Epithelial cell of proximal tubule (primary cell): Measurements from ENCODE around the gene ANKRD66. TPM values are rescaled to one million over a fixed set of nuclear protein-coding genes. Genes with fewer than 3 reads are reported as not detected.
"Not testable (repeated sequence)": the region's sequence is repeated elsewhere in the genome, so short reads cannot be mapped to it uniquely, and the experiment has no call there.

Experiments
- DNase-seq: peaks from one replicate; pipeline ENCODE4 v3.0.0-alpha.2; 2011; ENCODE audit warnings: low read depth
- H3K4me3 ChIP-seq: 2 replicates; pipeline ENCODE4 v1.5.1; 2011; ENCODE audit warnings: low read depth, mild to moderate bottlenecking, low read length
- CTCF ChIP-seq: conservative IDR thresholded peaks from 2 replicates; pipeline ENCODE4 v1.5.1; 2012; ENCODE audit warnings: low read depth, mild to moderate bottlenecking, low read length
- total RNA-seq: library from RNA; depleted of rRNA; stranded (reverse); fragments of >200 nt; gene quantifications from 2 replicates; pipeline ENCODE4 v1.2.3, GENCODE V29; 2015

ANKRD66 gene
- total RNA-seq, 1 donor from 2014 or later, result not detected

DNA sequence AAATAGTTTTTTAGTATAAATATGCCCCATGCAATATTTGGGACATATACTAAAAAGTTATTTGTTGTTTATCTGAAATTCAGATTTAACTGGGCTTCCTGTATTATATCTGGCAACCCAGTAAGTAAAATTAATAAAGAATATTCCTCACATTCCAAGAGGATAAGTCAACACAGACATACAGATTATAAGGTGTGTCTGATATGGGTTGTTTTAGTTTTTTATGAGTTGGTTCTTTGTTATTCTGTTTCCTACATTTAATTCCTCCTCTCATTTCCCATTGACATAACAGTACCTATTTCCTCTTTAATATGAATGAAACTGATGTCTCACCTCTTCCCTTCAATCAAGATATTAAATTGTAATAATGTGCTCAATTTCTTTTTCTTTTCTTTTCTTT is 9.8 kb upstream of the ANKRD66 start:
- H3K4me3 ChIP-seq, result no peak overlapping the region
- DNase-seq, result no peak
- TF ChIP-seq CTCF, result no peak

DNA sequence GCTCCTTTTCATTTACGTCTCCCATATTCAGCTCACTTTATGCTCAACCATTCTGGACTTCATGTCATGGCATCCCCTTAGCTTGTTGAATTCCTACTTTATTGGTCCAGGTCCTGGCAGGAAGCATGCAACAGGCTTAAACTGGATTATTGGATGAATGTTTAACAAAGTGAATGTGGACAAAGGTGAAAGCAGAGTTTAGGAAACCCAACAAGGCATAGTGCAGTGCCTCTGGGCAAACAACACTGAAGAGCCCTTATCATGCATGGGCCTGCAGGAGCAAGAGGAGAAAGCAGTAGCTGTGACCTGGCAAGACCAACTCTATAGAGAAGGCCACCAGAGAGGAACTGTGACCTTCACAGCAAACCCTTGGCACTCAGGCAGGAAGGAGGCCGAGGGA is 5.3 kb upstream of the ANKRD66 start:
- DNase-seq, result no peak
- no peak overlapping the region for H3K4me3 ChIP-seq
- TF ChIP-seq CTCF, result no peak

DNA sequence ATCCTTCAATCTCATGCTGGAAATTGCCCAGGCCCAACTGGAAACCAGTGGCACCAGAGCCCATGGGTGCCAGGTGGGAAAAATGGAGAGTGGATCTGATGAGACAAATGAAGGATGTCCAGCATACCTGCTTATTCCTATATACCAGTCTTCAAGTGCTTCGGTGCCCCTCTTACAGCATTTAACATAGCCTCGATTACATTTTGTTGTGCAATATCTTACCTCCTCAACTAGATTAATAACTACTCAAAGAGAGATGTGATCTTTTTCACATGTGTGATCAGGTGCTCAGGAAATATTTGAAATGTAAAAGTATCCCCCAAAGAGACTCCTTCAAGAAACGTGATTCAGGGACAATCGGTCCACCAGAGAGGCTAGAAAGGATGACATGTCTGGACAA is 4.8 kb upstream of the ANKRD66 start:
- no peak overlapping the region for H3K4me3 ChIP-seq
- no peak for TF ChIP-seq CTCF
- DNase-seq, result no peak

- no peak for TF ChIP-seq CTCF
- no peak for DNase-seq
- no peak overlapping the region for H3K4me3 ChIP-seq
Measured at GRCh38 chr6:46743425-46744158, 3.1 kb upstream of the ANKRD66 start.

DNA sequence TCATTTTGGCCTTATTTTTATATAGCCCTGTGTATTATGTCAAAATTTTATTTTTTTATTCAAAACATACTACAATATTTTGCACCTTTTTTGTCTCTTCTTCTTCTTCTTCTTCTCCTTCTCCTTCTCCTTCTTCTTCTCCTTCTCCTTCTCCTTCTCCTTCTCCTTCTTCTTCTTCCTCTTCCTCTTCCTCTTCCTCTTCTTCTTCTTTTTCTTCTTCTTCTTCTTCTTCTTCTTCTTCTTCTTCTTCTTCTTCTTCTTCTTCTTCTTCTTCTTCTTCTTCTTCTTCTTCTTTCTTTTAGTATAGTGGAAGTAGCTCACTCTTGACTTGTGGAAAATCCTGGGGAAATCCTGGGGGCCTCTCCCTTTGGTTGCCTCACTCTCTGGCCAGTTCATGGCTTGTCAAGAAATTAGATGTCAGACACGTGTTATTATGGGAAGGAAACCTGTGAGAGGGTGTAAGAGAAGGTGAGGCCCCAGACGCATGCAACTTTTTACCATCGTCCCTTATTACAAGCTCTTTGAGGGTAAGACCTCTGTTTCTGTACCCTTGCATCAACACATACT is 2.5 kb upstream of the ANKRD66 start:
- H3K4me3 ChIP-seq, DNase-seq: not testable (repeated sequence)

- TF ChIP-seq CTCF, result no peak
- no peak for DNase-seq
- no peak overlapping the region for H3K4me3 ChIP-seq
Measured at GRCh38 chr6:46745973-46746372, 760 bp upstream of the ANKRD66 start.

- TF ChIP-seq CTCF, result no peak
- DNase-seq, result no peak
- H3K4me3 ChIP-seq, result no peak overlapping the region
Measured at GRCh38 chr6:46748940-46749503, 2.3 kb downstream of the ANKRD66 start.
